Measurements from ENCODE around the gene MDH1B.
"Not testable (repeated sequence)": the region's sequence is repeated elsewhere in the genome, so short reads cannot be mapped to it uniquely, and the experiment has no call there.

The MDH1B gene

DNA sequence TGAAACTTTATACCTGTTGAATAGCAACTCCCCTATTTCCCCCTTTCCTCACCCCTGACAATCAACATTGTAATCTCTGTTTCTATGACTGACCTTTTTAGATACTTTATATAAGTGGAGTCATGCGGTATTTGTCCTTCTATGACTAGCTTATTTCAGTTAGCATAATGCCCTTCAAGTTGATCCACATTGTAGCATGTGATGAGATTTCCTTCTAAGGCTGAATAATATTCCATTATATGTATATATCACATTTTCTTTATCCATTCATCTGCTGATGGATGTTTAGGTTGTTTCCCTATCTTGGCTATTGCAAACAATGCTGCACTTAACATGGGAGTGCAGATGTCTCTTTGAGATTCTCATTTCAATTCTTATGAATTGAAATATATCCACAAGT, 9.7 kb upstream of the MDH1B start:
- in situ Hi-C loops (cut with MboI; ENCODE audit: low sequenced_read_pairs) = no loop called here

DNA sequence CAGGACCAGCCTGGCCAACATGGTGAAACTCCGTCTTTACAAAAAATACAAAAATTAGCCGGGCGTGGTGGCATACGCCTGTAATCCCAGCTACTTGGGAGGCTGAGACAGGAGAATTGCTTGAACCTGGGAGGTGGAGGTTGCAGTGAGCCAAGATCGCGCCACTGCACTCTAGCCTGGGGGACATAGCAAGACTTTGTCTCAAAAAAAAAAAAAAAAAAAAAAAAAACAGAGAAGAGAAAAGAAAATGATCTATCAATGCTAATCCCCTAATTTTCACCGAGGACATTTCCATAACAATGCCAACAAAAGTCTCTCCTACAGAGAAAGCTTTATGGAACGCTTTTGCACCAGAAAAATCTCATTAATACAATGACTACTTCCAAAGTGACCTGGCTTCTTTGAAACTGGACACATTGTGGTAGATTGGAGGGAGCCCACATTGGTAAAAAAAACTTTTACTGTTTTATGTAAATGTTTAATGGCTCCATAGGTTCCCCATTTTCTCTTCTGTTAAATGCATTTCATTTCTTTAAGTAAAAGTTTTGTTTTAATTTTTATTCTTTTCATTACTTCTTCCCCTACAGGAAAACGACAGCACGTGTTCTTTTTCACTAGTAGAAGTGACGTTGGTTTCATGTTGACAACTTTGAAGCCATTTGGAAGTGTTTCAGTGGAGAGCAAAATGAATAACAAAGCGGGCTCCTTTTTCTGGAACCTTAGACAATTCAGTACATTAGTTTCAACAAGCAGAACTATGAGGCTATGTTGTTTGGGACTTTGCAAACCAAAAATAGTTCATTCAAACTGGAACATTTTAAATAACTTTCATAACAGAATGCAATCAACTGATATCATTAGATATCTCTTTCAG, 1.2 kb upstream of the MDH1B start:
- in situ Hi-C loops (cut with MboI; ENCODE audit: low sequenced_read_pairs) = no loop called here

DNA sequence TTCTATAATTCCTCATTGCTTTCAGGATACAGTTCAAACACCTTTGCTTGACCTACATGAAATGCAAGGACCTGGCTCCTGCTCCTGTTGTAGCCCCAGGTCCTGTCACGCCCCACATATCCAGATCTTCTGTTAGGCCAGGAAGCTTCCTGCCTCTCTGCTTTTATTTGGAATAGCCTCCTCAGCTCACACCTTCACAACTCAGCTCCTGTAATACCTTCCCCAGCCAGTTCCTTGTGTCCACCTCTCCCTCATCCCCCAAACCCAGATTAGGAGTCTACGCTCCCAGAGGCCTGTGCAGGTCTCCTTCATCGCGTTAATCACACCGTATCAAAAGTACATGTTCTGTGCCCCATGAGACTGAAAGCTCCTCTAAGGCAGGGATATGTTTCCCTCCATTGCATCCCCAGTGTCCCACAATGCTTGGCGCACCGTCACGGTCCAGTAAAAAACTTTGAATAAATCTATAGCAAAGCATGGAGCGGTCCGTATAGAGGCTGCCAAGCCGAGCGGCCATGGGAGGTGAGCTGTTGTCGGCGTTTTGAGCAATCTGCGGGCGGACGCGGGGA, 371 bp downstream of the MDH1B start:
- in situ Hi-C loops (cut with MboI; ENCODE audit: low sequenced_read_pairs) = no loop called here

DNA sequence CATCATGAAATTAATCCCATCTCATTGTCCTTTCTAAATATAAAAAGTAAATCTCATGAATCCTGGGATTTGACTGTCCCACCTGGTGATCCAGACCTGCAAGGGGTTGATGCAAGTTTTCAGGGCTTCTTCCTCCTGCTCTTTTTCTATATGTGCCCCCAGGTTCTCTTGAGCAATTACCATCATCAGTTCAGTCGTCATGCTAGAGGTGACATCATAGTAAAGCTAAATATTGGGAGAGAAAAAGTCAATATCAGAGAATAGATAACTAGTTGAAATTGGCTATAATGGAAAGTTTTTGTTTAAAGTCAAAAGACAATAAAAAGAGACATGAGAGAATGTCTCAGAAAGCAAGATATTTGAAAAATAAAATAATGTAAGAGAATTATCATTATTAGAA, 8.3 kb downstream of the MDH1B start:
- in situ Hi-C loops (cut with MboI; ENCODE audit: low sequenced_read_pairs) = no loop called here

DNA sequence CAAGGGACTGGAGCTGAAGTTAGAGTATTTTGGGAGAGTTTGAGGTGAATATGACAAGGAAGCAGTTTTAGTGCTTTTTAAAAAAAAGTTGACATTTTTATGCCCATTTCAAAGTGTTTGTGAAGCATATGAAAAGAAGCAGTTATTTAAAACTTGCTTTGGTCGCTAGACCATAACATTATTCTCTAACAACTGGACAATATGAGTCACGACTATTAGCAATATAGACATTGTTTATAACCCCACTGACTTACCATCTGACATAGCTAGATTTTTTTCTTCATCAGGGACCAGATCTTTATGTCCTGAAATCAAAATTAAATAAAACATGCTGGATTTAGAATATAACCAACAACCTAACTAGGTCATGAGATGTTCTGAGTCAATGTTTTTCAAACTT, 24.3 kb downstream of the MDH1B start:
- in situ Hi-C loops (cut with MboI; ENCODE audit: low sequenced_read_pairs) = no loop called here

DNA sequence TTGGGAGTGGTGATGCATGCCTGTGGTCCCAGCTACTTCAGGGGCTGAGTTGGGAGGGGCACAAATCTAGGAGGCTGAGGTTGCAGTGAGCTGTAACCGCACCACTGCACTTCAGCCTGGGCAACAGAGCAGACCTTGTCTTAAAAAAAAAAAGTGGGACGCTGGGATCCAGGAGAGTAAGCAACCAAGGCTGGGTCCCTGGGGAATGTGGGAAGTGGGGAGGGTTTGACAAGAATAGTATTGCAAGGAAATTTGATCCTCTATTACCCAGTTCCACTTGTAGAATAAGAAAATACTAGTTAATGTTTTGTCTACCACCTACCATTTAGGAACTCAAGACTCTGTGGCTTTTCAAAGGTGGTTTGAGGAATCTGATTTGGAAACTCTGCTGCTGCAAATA, 25.9 kb downstream of the MDH1B start:
- in situ Hi-C loops (cut with MboI; ENCODE audit: low sequenced_read_pairs) = no loop called here

DNA sequence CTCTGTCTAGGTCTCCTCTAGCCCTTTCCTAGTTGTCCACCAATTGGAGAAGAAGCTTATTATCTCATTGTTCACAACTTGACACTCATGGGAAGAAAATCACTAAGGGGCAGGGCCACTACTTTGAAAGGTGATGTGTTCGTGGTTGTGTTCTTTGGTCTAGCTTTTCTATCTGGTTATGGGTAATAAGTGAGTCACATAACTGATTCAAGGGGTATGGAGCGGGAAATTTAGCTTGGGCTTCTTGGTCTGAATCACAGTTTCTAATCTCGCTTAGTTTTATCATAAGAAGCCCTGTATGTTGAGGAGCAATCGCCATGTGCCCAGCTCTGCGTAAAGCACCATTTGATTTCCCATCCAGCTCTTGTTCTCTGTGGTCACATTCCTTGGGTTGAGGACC, 28.2 kb downstream of the MDH1B start:
- in situ Hi-C loops (cut with MboI; ENCODE audit: low sequenced_read_pairs) = no loop called here

DNA sequence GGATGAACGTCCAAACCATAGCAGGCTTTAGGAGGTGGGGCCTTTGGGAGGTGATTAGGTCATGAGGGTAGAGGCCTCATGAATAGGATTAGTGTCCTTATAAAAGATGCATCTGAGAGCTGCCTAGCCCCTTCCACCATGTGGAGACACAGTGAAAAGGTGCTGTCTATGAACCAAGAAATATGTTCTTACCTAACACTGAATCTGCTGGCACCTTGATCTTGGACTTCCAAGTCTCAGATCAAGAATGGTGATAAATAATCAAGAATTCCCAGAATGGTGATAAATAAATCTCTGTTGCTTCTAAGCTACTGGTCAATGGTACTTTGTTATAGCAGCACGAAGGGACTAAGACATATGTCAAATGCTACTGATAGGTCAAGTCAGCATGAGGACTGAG, 31.8 kb downstream of the MDH1B start:
- in situ Hi-C loops (cut with MboI; ENCODE audit: low sequenced_read_pairs) = no loop called here

DNA sequence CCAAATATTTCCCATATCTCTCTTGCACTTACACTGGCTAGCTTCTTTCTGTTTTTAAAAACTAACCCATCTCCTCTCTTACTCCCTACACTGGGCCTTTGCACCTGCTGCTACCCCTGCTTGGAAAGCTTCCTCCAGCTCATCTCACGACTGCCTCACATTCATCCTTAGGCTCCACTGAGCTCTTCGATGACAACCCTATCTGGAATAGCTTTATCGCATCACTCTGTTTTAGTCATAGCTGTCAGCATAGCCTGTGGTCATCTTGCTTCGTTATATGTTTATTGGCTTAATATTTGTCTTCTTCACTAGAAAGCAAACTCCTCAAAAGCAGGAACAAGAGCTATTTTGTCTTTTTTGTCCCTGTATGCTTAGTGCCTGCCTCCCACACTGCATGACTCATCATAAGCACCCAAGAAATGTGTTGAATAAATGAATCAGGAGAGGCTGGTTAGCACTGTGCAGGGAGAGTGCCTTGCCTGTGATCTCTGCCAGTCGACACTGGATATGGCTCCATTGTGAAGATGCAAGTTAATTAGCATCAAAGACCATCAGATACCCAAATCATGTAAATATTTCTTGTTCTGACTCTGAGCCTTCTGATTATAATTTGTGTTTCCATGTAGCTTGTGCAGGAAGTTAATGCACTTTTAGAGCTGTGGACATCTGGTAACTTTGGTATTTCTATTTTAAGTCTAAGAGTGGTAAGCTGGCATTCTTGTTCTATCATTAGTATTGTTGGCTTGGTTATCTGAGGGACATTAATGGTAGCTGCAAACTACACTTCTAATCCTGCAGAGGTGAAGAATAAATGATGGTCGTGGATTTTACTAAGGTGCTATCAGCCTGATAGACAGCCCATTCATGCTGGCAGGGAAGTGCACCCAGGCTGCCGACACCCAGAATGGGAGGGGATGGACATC, 36.6 kb downstream of the MDH1B start:
- in situ Hi-C loops (cut with MboI; ENCODE audit: low sequenced_read_pairs) = no loop called here

DNA sequence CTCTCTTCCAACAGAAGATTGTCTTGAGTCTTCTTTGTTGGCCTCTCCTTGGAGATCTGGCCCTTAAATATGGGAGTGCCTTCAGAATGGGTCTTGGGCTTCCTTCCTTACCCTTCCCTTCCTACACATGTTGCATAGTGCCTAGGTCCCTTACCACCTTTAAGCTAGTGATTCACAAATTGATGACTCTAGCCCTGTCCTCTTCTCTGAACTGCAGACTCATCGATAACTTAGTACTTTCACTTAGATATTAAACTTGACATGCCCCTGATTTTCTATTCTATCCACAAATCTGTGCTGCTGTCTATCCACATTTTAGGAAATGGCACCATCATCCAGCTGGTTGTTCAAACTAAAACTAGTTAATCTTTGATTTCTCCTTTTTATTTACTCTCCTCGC, 37.8 kb downstream of the MDH1B start:
- in situ Hi-C loops (cut with MboI; ENCODE audit: low sequenced_read_pairs) = no loop called here

DNA sequence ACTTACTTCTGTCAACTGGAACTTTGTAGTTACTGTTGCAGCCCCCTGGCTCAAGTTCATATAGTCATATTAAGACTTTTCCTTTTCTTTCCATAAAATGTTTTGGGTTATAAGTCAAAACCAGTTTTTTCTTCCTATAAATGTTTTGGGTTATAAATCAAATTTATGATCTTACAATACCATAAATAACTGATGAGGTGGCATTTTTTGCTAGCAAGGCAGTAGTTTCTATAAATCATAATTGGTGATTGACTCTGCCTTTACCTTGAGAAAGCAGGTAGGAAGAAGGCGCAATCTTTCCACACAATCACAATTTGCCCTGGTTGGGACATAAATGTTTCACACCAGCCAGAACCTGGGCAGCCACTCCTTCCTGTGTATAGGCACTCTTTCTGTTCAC, 41.8 kb downstream of the MDH1B start:
- in situ Hi-C loops (cut with MboI; ENCODE audit: low sequenced_read_pairs) = no loop called here

DNA sequence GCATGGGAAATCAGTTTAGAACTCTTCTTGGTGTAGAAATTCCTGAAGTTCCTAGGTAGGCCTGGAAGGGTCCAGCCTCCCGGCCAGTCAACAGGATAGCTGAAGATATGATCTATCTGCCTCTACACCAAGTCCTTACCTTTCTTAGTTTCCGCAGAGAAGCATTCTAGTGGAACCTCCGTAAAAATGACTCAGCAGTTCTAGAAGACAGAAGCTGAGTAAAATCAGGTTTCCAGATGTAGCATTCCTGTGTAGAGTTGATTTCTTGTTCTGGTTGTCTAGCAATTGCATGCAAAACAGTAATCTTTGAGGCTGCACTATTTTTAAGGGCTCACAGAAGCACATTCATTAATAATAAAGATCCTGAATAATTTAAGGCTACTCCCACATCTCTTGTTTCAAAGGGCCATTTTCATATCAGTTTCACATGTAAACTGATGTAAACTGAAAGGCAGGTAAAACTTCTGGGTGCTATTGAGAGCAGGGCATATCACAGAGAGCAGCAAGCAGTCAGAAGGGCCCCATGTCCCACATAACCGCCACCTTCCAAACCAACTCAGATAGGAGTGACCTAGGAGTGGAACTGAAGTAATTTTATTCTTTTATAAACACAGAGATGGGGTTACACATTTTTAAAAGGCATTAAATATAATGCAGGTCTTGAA, 43.7 kb downstream of the MDH1B start:
- in situ Hi-C loops (cut with MboI; ENCODE audit: low sequenced_read_pairs) = no loop called here

DNA sequence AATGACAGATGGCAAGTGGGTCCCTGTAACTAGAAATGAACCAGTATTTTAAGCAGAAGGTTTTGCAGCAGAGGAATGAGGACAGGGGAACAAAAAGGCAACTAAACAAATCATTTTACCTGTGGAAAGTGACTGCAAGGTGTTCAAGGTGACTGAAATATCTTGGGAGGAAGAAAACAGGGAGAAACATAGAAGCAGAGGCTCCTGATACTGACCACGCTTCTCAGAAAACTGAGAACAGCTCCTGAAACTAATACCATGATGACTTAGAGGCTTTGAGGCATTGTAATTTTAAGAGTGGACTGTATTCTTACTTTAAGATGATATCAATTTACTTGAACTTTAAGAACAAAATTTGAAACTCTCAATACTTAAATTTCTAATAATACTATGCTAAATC, 46.8 kb downstream of the MDH1B start, which contains the start of gene DYTN:
DYTN (minus strand) TSS at position 101 of the 400 bp plus-strand sequence. CDS start 117 bp downstream, outside the sequence.
- in situ Hi-C loops (cut with MboI; ENCODE audit: low sequenced_read_pairs) = no loop called here

DNA sequence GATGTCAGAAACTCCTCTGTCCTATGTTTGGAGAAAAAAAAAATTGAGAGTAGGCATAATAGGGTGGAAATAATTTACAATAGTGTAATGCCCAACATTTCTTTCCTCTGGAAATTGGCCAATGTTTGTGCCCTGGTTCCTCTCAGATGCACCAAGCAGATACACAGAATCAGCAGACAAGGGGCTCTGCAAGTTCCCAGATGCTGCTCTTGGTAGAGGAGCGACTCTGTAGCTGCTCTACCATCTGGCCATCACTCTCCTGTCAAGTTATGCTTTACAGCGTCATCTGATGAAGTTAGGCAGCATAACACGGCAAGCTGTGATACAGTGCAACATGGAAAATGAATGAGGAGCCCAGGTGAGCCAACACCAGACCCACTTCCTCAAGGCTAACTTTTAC, 48.5 kb downstream of the MDH1B start:
- in situ Hi-C loops (cut with MboI; ENCODE audit: low sequenced_read_pairs) = no loop called here

DNA sequence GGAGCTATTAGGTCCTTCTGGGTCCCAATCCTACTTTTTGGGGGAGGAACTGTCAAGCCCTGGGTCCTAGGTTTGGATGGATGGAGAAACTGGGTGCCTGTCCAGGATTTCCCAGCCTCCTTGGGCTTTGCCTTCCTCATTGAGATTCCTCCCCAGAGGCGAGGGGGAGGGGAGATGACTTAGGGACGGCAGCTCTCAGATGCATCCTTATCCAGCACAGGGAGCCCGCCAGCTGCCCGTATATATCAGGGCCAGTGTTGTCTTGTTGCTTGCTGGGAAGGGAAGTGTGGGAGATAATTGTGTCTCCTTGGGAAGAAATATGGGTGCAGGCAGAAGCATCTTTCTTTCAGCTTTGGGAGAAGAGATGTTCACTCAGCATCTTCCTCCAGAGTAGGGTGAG, 49.9 kb downstream of the MDH1B start:
- in situ Hi-C loops (cut with MboI; ENCODE audit: low sequenced_read_pairs) = not testable (repeated sequence)

DNA sequence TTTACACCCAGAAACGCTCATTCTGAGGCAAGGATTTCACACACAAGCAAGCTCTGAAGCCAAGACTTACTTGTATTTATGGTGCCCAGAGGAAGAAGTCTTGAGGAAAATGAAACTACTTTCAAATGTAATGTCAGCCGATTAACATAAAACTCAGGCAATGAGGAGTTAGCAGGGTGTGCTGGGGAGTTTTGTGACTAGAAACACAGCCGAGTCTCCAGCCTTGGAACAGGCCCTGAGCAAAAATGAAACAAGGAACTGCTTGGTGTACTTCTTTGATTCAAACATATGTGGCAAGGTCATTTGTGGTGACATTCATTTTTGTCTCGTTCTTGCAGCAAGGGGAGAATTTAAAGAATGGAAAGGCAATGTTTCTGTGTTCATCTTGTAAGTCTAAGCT, 51.4 kb downstream of the MDH1B start:
- in situ Hi-C loops (cut with MboI; ENCODE audit: low sequenced_read_pairs) = no loop called here

DNA sequence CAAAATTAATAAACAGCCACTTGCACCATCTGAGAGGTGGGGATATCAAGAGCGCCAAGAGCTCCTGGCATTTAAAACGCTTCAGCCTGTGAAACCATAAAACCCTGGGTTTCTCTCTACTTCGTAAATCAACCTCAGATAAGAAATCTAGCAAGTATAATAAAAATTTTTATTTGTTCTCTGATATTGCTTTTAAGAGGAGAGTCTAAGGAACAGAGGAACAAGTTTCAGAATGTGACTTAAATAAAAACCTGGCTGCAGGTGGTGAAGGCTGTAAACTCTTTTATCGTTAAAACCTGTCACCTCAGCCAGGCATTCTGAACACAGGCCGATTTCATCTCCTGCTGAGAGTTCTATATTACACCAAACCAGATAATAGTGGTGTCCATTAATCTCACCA, 56.8 kb downstream of the MDH1B start:
- in situ Hi-C loops (cut with MboI; ENCODE audit: low sequenced_read_pairs) = no loop called here

DNA sequence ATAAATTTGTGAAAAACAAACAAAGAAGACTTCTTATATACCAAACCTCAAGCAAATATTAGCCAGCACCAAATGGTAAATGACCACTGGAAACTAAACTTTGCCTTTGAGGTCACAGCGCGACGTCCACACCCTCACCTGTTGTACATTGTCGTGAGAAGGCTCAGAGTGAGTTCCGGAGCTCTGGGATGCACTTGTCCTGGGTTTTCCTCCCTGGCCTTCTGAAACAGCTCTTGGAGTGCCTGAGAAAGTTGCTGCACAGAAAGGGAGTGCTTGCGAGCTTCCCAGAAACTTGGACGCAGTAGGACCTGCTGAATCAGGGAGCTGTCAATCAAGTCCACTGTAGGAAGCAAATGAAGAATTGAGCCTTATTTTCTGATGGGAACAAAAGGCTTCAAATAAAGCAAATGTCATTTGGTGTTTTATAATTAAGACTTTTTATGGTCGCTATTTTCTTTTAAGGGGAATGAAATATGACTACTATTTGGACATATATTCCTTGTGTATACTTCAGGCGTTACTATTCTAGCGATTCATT, 57.9 kb downstream of the MDH1B start:
- in situ Hi-C loops (cut with MboI; ENCODE audit: low sequenced_read_pairs) = no loop called here

DNA sequence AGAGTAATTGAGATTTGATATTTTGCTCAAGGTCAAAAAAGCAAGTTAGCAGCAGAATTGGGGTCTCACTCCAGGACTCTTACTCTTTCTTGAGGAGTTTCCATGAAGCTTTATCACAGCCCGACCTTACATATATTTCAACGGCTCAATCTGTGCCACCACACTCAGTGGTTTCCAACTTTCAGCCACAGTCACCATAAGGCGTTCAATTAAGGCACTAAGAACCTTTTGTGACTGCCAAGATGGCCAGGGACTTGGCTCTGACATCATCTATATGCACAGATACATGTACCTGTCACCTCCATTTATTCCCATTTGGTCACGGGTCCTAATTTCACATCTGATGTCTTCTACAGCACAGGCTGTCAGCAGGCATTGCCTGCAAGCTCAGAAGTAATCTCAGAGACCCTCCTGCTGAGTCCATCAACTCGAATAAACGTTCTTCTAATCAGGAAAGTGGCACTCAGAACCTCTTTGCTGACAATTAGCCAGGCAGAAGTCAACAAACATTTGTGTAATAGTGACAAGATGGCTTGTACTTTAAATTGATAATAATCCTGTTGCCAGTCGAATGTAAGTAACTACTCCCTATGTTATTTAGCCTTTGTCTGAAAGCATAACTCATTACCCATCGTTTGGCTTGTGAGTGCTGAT, 63.0 kb downstream of the MDH1B start:
- in situ Hi-C loops (cut with MboI; ENCODE audit: low sequenced_read_pairs) = no loop called here

DNA sequence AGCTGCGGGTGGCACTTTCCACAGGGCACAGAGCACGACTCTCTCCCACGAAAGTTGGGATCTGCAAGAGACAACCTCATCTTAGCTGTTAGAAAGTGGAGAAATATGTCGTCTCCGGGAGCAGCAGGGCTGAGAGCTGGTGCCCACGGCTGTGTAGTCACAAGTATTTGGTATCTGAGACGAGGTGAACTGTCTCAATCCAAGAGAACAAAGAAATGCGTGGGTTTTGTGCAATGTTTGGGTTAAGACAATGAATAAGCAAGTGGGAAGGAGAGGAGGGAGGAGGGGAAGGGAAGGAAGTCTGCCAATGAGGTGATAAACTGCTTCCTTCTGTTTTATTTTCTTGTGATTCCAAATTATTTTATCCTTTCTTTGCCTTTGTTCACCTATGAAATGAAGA, 65.0 kb downstream of the MDH1B start:
- in situ Hi-C loops (cut with MboI; ENCODE audit: low sequenced_read_pairs) = no loop called here
